HG03045 (cell line): ENCODE results near the gene AJM1.
"Not testable (repeated sequence)": the region's sequence is repeated elsewhere in the genome, so short reads cannot be mapped to it uniquely, and the experiment has no call there.

Experiments
- ATAC-seq: cut with Tn5 transposase; IDR thresholded peaks from one replicate; pipeline ENCODE4 v1.9.1; 2021; ENCODE audit warnings: mild to moderate bottlenecking, moderate library complexity; ENCODE audit not compliant: unreplicated experiment

AJM1 gene

GRCh38 chr9:136843159-136843800 lies 1.0 kb downstream of the AJM1 start:
- not testable (repeated sequence) for ATAC-seq

GRCh38 chr9:136843801-136844740 lies 1.8 kb downstream of the AJM1 start:
- not testable (repeated sequence) for ATAC-seq

- ATAC-seq, result no peak
Measured at GRCh38 chr9:136844761-136845464, 2.6 kb downstream of the AJM1 start.

- no peak for ATAC-seq
Measured at GRCh38 chr9:136845465-136846260, 3.4 kb downstream of the AJM1 start.

- no peak for ATAC-seq
Measured at GRCh38 chr9:136846376-136847087, 4.3 kb downstream of the AJM1 start.

GRCh38 chr9:136847088-136847825 lies 5.0 kb downstream of the AJM1 start:
- ATAC-seq, result no peak

- ATAC-seq, result no peak
Measured at GRCh38 chr9:136847826-136848392, 5.6 kb downstream of the AJM1 start.

GRCh38 chr9:136848393-136849037 lies 6.2 kb downstream of the AJM1 start:
- peak; percentile 6 for ATAC-seq

GRCh38 chr9:136849038-136849959 lies 7.0 kb downstream of the AJM1 start, which contains the start of gene PHPT1:
Gene PHPT1, plus strand, starts transcription at chr9:136849409. Its CDS starts 22 bp downstream, at chr9:136849431.
- ATAC-seq, result peak; percentile 78

GRCh38 chr9:136849960-136850865 lies 7.9 kb downstream of the AJM1 start:
- no peak for ATAC-seq

- ATAC-seq, result no peak
Measured at GRCh38 chr9:136850866-136851775, 8.8 kb downstream of the AJM1 start.

GRCh38 chr9:136851941-136852663 lies 9.8 kb downstream of the AJM1 start, which contains the start of gene MAMDC4:
Gene MAMDC4, plus strand, starts transcription at chr9:136852346. Its CDS starts 71 bp downstream, at chr9:136852417.
- no peak for ATAC-seq

GRCh38 chr9:136852664-136853595 lies 10.7 kb downstream of the AJM1 start:
- ATAC-seq, result no peak
